ENCODE results near the gene MBOAT7. TPM values are rescaled to one million over a fixed set of nuclear protein-coding genes. Genes with fewer than 3 reads are reported as not detected.

The MBOAT7 gene
- total RNA-seq, 1 experiment from 2014 or later: 100 TPM

GRCh38 chr19:54156490-54156889 lies 32.9 kb downstream of the MBOAT7 start:
- no peak overlapping the region for H3K18ac ChIP-seq (ENCODE audit: insufficient read length, low read depth, low read length)
- no peak overlapping the region for H2AFZ ChIP-seq (ENCODE audit: low read length)
- no peak overlapping the region for H3K27ac Mint-ChIP-seq
- peaks cover 13 to 16% of the 10 kb centered on the region in 2 experiments for H3K4me1 Mint-ChIP-seq
- H4K20me1 ChIP-seq (ENCODE audit: control insufficient read depth, insufficient read depth, insufficient read length): no peaks in the 10 kb centered on the region
- no CpG with 5 or more reads among the region's 11 CpGs for WGBS (ENCODE audit: extremely low coverage, insufficient read length, low lambda C conversion rate)
- no peak overlapping the region for H2BK120ac ChIP-seq (ENCODE audit: low read depth, low read length, poor library complexity, severe bottlenecking)
- no peaks in the 10 kb centered on the region; the same call in 1 of the 2 replicates for H3K79me2 ChIP-seq (ENCODE audit: insufficient read depth, low read length)
- no peak overlapping the region for H3K56ac ChIP-seq (ENCODE audit: insufficient read length, low read depth, low read length)
- no peak overlapping the region for H2BK12ac ChIP-seq (ENCODE audit: insufficient read length, low read depth, low read length)
- no peak overlapping the region for H2BK5ac ChIP-seq (ENCODE audit: insufficient read length, low read length)
- H3K4me2 ChIP-seq (ENCODE audit: insufficient read depth, insufficient read length, low read length): no peak overlapping the region
- no peak for TF ChIP-seq CTCF (conservative IDR thresholded peaks at IDR 0.05)
- peaks cover 13% of the 10 kb centered on the region for H3K23me2 ChIP-seq (ENCODE audit: insufficient read length, low read depth, low read length, poor library complexity, severe bottlenecking)
- H3K4me1 ChIP-seq (ENCODE audit: insufficient read depth, low read length): no peaks in the 10 kb centered on the region
- H3K36me3 Mint-ChIP-seq (ENCODE audit: insufficient read depth in 1 of 3, low read depth in 3 of 3): peaks cover 32 to 60% (median 59%) of the 10 kb centered on the region in 3 experiments
- H4K8ac ChIP-seq (replicated peaks; ENCODE audit: insufficient read length, low read depth, low read length): no peak overlapping the region
- H3T11ph ChIP-seq (ENCODE audit: low read length): no peak overlapping the region
- no peak overlapping the region for H3K4ac ChIP-seq (ENCODE audit: low read depth, low read length)
- H2BK15ac ChIP-seq (ENCODE audit: low read depth, low read length): no peak overlapping the region
- H4K5ac ChIP-seq (ENCODE audit: insufficient read length, low read depth, low read length): no peak overlapping the region
- DNase-seq: no peak
- H2AK5ac ChIP-seq (ENCODE audit: insufficient read length, low read length): no peak overlapping the region
- H3K9ac ChIP-seq (ENCODE audit: extremely low read depth, insufficient read length, low read length): no peak overlapping the region
- H3K79me1 ChIP-seq (ENCODE audit: insufficient read depth, low read depth, low read length, poor library complexity, severe bottlenecking): no peaks in the 10 kb centered on the region
- no peak overlapping the region for H3K14ac ChIP-seq (ENCODE audit: insufficient read depth, low read length)
- no peaks in the 10 kb centered on the region; a peak in 1 of 5 replicates for H3K9me3 Mint-ChIP-seq
- H3K27me3 ChIP-seq (ENCODE audit: insufficient read depth, low read length): no peaks in the 10 kb centered on the region
- H3K27me3 Mint-ChIP-seq (ENCODE audit: low read depth): peaks cover 6% of the 10 kb centered on the region
- H4K91ac ChIP-seq (ENCODE audit: insufficient read length, low read depth, low read length): no peak overlapping the region
- H2BK20ac ChIP-seq (ENCODE audit: low read depth, low read length, poor library complexity, severe bottlenecking): no peak overlapping the region
- no peak overlapping the region for H3K27ac ChIP-seq (ENCODE audit: insufficient read length, low read depth, low read length)
- no peaks in the 10 kb centered on the region for H3K9me3 ChIP-seq (ENCODE audit: control insufficient read depth, low read depth, low read length)
- no peak overlapping the region for H3K23ac ChIP-seq (ENCODE audit: insufficient read length, low read depth, low read length)
- H3K4me3 Mint-ChIP-seq: no peak overlapping the region; a peak in 1 of 5 replicates

All from H9 (cell line).